BJ (cell line): ENCODE data around the gene SRSF5. TPM values are rescaled to one million over a fixed set of nuclear protein-coding genes. Genes with fewer than 3 reads are reported as not detected.

Experiments
- CTCF ChIA-PET: fragments of 350-600 bp; formaldehyde crosslinking; extraction: SDS; loops from one replicate; lab custom pipeline; 2021; ENCODE audit warnings: antibody characterized with exemption, inconsistent platforms; lab: Yijun Ruan, JAX
- POLR2A ChIA-PET: fragments of 300-600 bp; sonication (Branson Sonifier 250); formaldehyde crosslinking; extraction: SDS; loops from one replicate; lab custom pipeline; 2021; ENCODE audit warnings: antibody characterized with exemption; lab: Charles Lee
- DNase-seq: peaks from one replicate; pipeline ENCODE4 v3.0.0-alpha.2; 2011; ENCODE audit warnings: low read depth
- H3K27me3 ChIP-seq: 2 replicates; pipeline ENCODE4 v1.6.0; 2011; ENCODE audit warnings: low read length; ENCODE audit not compliant: control insufficient read depth, insufficient read depth
- H3K36me3 ChIP-seq: 2 replicates; pipeline ENCODE4 v1.5.1; 2011; ENCODE audit warnings: low read length; ENCODE audit not compliant: control insufficient read depth, insufficient read depth
- H3K4me3 ChIP-seq: 2 replicates; pipeline ENCODE4 v1.5.1; 2011; ENCODE audit warnings: low read depth, mild to moderate bottlenecking, control low read depth, low read length
- CTCF ChIP-seq: IDR thresholded peaks from 2 replicates; pipeline ENCODE4 v1.5.1; 2011; ENCODE audit warnings: low read depth, mild to moderate bottlenecking, control low read depth, inconsistent platforms, low read length, moderate library complexity; ENCODE audit not compliant: insufficient read depth
- polyA plus RNA-seq: library from polyadenylated mRNA; depleted of rRNA; stranded (reverse); fragments of >200 nt; gene quantifications from 2 replicates; pipeline ENCODE4 v1.2.3, GENCODE V29; 2011

SRSF5 gene
- polyA plus RNA-seq, 1 experiment, result 162 TPM

- POLR2A ChIA-PET, result no interaction called here
Observed at GRCh38 chr14:69756298-69756697, 10.6 kb upstream of the SRSF5 start.

GRCh38 chr14:69760810-69761209, 6.1 kb upstream of the SRSF5 start:
- CTCF ChIA-PET, result interaction anchor here (1.0 to 1.5 kb wide), 2 partner anchors 58 to 176 kb away, joined by 3 read pairs; no protein-coding TSS in a partner anchor

More at GRCh38 chr14:69756298-69756697, 10.6 kb upstream of the SRSF5 start:
- no peak for DNase-seq
- TF ChIP-seq CTCF, result no peak
- Histone ChIP-seq H3K36me3 (no peaks in the 10 kb centered on the region), H3K27me3 (peaks cover 2% of the 10 kb centered on the region; the same call in 1 of the 2 replicates), H3K4me3 (no peak overlapping the region)
- CTCF ChIA-PET, result no interaction called here

GRCh38 chr14:69763761-69764510, 3.0 kb upstream of the SRSF5 start:
- H3K27me3 ChIP-seq, result no peaks in the 10 kb centered on the region
- peaks cover 6% of the 10 kb centered on the region; the same call in 1 of the 2 replicates for H3K36me3 ChIP-seq
- no peak for DNase-seq
- ChIA-PET POLR2A (no interaction called here), CTCF (no interaction called here)
- no peak for TF ChIP-seq CTCF
- no peak overlapping the region for H3K4me3 ChIP-seq

More at GRCh38 chr14:69760810-69761209, 6.1 kb upstream of the SRSF5 start:
- H3K27me3 ChIP-seq, result no peaks in the 10 kb centered on the region
- no peak overlapping the region for H3K4me3 ChIP-seq
- no peak for TF ChIP-seq CTCF
- POLR2A ChIA-PET, result no interaction called here
- DNase-seq, result no peak
- H3K36me3 ChIP-seq, result no peaks in the 10 kb centered on the region

GRCh38 chr14:69767369-69767999, 542 bp downstream of the SRSF5 start:
- TF ChIP-seq CTCF, result no peak
- H3K36me3 ChIP-seq, result peaks cover 19% of the 10 kb centered on the region
- no peaks in the 10 kb centered on the region for H3K27me3 ChIP-seq
- CTCF ChIA-PET, result no interaction called here
- H3K4me3 ChIP-seq, result peak overlapping the region; percentile 95
- peak; percentile 35 for DNase-seq
- POLR2A ChIA-PET, result interaction anchor here (1.0 kb wide), 1 partner anchor 28 kb away, joined by 3 read pairs; no protein-coding TSS in a partner anchor

- Histone ChIP-seq H3K27me3 (no peaks in the 10 kb centered on the region), H3K4me3 (peak overlapping the region; percentile 95; the same call in 1 of the 2 replicates), H3K36me3 (peaks cover 23% of the 10 kb centered on the region)
- TF ChIP-seq CTCF, result no peak
- POLR2A ChIA-PET, result no interaction called here
- DNase-seq, result no peak
- CTCF ChIA-PET, result no interaction called here
Observed at GRCh38 chr14:69768873-69769272, 1.9 kb downstream of the SRSF5 start.
